Cerebellar nuclear complex (tissue), 1 donor: ENCODE results near the gene CARD8.
"Not testable (repeated sequence)": the region's sequence is repeated elsewhere in the genome, so short reads cannot be mapped to it uniquely, and the experiment has no call there.

Source experiments
- DNase-seq, 2 experiments: peaks; one replicate each; lab custom pipeline; 2025; lab: John Stamatoyannopoulos, UW

Gene CARD8, protein sequence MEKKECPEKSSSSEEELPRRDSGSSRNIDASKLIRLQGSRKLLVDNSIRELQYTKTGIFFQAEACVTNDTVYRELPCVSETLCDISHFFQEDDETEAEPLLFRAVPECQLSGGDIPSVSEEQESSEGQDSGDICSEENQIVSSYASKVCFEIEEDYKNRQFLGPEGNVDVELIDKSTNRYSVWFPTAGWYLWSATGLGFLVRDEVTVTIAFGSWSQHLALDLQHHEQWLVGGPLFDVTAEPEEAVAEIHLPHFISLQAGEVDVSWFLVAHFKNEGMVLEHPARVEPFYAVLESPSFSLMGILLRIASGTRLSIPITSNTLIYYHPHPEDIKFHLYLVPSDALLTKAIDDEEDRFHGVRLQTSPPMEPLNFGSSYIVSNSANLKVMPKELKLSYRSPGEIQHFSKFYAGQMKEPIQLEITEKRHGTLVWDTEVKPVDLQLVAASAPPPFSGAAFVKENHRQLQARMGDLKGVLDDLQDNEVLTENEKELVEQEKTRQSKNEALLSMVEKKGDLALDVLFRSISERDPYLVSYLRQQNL

DNA sequence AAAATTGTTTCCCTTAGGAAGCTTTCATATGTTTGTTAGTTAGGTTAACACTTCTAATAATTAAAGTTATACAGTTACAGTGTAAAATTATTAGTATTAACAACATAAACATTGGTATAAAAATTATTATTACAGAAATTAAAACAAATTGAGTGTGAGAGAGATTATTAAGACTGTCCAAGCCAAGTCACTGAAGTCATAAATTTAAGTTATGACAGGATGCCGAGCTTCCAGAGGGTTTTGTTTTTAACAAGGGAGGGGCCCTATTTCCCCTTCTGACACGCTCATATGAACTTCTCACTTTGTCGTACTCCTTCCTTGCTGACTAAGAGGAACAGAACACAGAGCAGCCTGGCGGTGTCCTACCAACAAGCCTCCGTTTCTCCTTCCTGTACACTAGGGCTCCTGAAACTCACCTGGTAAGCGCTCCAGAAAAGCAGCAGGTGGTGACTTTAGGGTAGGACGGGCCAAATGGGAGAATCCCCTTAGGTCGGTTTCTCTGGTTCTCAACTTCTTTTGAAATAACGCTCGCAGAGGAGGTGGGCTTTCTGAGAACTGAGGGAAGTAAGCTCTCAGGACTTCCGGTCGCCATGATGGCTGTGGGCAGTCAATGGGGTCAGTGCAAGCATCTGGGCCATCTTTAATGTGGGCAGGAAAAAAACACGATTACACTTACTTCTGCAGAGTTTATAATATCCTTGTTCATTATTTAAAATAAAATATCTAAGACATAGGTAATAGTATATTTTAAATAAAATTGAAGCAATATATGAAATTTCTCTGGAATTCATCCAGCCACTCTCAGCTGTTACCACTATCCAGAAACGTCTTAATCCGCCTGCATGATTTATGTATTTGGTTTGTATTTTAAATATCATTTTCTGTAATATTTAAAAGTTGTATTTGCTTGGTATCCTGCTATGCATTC is at the start of gene CARD8:
TSS of gene CARD8 (minus strand) at position 537 of the 928 bp plus-strand sequence. CDS start 14,892 bp downstream, outside the sequence.
- peak; percentile 21 to 61 for DNase-seq

DNA sequence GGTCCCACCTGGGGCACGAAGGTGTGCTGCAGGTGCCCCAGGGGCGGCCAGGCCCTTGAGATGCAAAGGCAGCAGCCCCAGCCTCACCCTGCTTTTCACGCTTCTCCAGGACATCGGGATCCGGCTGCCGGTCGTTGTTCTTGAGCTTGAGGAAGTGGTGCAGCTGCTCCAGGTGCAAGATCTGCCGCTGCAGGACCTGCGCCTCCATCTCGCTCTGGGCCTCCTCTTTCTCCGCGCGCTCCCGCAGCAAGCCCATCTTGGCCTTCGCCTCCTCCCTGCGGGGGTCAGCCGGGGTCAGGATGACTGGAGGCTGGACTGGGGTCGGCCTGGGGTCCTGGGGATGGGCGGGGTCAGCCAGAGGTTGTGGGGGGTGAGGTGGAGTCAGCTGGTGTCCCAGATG is 48.2 kb upstream of the CARD8 start:
- DNase-seq = no peak

DNA sequence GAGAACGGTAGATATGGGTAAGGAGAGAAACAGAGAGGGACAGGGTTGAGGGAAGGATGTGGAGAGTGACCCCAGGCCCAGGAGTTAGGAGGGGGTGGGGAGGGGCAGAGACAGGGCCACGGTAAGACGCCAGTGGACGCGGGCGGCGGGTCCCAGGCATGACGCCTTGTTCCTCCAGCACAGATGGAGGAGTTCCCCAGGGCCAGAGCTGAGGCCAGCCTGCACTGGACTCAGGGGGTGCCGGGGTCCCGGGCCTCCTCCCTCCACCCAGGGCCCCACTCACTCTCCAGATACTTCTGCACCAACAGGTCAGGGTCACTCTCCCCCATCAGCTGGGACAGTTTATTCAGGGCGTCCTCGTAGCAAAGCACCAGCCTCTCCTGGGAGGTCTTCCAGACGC is 47.7 kb upstream of the CARD8 start:
- no peak for DNase-seq

DNA sequence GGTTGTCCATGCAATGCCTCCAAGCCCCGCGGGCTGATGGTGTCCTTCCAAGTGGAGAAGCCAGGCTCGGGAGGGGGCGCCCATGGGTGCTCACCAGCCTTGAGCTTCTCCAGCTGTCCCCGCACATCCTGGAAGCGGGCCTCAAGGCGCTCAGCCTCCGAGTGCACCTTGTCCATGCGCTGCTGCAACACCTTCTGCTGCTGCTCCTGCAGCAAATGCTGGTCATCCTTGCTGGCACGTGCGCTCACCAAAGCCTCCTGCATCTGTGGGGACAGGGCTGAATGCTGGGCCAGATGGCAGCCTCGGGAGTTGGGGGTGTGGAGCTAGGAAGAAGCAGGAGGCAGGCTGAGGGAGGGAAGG is 46.9 kb upstream of the CARD8 start:
- no peak for DNase-seq

DNA sequence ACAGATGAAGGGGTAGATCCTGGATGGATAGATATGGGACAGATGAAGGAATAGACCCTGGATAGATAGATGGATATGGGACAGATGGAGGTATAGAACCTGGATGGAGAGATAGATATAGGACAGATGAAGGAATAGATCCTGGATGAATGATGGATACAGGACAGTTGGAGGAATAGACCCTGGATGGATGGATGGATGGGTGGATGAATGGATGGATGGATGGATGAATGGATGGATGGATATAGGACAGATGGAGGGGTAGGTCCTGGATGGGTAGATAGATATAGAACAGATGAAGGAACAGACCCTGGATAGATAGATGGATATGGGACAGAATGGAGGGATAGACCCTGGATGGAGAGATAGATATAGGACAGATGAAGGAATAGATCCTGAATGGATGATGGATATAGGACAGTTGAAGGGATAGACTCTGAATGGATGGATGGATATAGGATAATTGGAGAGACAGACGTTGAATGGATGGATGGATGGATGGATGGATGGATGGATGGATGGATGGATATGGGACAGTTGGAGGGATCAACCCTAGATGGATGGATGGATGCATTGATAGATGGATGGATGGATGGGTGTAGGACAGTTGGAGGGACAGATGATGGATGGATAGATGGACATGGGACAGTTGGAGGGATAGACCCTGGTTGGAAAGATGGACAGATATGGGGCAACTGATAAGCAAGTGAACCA is 46.3 kb upstream of the CARD8 start:
- no peak for DNase-seq

DNA sequence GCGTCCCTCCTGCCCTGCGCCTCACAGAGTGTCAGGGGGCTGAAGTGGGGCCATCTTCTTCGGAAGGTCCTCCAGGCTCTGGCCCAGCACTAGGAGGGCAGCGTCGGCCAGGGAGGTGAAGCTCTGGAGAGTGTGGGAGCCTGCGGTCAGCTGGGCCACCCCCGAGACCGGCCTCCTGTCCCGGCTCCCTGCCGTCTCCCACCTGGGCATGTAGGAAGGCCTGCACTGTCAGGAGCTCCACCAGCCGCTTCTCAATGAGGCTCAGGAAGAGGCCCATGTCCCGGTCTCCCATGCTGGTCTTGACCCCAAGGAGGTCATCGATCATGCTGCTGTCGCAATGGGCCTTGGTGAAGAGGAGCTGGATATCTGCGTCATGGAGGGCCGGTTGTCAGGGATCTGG is 42.3 kb upstream of the CARD8 start:
- DNase-seq = no peak

DNA sequence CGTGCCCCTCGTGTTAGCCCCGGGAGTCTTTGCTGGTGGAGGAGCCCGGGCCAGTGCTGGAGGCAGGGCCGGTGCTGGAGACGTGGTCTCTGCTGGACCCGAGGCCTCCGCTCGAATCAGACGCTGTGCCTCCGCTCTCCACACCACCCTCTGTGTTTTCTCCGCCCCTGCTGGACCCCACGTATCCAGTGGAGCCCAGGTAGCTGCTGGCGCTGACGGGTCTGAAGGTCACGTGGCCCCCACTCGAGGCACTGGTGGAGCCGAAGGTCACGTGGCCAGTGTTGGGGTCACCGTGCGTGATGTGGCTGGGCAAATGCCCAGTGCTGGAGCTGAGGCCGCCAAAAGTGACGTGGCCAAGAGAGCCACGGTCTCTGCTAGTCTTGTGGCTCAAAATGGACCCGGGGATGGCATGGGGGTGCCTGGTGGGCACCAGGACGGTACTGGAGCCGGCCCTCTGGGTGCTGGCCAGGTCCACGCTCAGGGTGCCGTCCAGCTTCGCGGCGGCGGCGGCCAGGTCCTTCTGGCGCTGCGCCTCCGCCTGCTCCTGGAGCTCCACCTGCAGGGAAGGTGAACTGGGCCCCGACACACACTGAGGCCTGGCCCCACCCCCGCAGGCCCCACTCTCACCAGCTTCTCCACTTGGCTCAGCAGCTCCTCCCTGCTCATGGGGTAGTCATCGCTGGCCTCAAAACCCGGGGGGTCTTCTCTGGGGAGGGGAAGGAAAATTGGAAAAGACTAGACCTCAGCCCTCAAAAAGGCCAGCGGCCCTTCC is 41.4 kb upstream of the CARD8 start:
- DNase-seq = no peak

DNA sequence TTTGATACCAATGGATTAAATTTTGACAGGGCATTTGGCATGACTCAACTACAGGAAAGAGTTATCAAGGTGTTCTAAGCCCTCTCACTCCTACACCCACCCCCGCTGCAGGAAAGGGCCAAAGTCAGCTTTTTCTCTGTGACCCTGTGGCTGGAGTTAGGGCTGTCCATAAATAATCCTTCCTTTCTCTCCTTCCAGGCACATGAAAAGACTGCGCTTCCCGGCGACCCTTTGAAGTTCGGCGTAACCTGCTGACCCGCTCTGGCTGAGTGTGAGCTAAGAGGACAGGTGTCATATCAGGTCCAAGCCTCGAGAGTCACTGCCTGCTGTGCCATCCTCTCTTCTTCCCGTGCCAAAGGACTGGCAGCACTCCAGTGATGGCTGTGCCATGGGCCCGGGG is 39.7 kb upstream of the CARD8 start:
- DNase-seq = no peak

DNA sequence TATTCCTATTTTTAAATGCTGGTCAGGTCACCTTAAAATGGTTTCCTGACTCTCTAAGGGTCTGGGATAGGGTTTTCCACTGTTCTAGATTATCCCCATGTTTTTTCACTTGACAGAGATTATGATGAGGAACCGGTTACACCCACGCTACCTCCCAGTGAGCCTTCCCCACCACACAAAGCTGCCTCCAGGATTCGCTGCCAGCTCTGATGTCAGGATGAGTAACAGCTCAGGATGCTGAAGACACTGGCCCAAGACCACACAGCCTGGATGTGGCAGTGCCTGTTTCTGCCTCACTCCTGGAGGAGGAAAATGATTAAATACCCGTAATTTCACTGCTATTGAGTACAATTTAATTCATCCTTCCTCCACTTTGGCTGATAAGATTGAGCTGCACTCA is 37.1 kb upstream of the CARD8 start:
- DNase-seq = no peak

DNA sequence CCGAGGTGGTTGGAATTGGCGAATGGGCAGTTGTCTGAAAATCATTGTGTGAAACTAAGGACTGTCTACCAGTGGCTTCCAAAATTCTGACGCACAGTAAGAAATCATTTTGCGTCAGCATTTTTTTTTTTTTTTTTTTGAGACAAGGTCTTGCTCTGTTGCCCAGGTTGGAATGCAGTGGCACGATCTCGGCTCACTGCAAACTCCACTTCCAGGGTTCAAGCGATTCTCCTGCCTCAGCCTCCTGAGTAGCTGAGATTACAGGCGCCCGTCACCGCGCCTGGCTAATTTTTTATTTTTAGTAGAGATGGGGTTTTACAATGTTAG is 35.7 kb upstream of the CARD8 start:
- DNase-seq = not testable (repeated sequence)

DNA sequence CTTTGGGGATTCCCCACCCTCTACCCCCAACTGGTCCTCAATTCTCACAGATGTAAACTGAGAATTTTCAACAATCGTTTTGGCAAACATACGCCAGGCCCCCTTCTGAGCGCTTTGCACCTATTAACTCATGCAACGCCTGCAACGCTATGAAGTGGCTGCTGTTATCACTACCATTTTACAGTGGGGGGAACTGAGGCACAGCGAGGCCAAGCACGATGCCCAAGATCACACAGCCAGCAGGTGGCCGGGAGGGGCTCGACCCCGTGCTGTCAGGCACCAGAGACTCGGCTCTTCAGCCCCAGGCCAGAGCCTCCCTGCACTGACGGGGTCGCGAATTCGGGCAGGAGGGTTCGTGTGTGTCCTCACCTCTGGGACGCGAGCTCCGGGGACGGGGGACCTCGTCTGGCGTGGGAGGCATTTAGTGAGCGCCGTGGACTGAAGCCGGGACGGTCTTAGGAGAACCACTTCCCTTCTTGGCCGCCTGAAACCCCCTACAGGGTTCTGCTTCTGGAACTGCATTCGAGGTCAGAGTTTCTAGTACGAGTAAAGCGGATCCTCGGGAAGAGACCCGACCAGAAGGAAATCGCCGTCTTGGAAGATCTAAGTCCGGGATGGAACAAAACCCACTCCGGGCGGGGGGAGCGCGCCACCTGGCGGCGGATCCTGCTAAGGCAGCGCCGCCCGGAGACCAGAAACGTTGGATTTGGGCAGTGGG is 35.2 kb upstream of the CARD8 start:
- no peak for DNase-seq

DNA sequence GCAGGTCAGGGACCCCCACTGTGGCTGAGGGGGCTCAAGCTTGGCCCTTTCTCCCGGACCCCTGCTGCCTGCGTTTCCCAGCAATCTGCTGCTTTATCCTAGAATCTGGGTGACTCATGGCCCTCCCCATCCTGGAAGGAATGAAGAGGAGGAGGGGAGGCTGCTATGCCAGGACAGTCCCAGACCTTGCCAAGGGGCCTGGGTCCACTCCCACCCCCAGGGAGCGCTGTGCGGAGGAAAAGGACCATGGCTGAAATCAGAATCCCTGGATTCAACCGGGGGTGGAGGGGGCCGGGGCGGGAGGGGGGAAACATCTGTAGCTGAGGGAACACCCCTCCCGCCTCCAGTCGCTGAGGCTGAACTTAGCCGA is 34.7 kb upstream of the CARD8 start:
- DNase-seq = no peak

DNA sequence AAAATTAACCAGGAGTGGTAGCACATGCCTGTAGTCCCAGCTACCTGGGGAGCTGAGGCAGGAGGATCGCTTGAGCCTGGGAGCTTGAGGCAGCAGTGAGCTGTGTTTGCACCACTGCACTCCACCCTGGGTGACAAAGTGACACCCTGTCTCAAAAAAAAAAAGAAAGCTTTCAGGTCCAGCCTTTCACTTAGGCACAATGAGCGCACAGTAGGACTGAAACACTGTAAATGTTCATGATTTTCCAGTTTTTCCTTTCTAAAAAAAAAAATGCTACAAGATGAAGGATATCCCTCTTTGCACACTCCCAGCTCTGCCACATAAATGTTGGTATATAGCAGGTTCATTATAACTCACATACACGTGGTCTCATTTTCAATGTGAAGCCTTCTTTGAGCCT is 32.0 kb upstream of the CARD8 start:
- no peak for DNase-seq

DNA sequence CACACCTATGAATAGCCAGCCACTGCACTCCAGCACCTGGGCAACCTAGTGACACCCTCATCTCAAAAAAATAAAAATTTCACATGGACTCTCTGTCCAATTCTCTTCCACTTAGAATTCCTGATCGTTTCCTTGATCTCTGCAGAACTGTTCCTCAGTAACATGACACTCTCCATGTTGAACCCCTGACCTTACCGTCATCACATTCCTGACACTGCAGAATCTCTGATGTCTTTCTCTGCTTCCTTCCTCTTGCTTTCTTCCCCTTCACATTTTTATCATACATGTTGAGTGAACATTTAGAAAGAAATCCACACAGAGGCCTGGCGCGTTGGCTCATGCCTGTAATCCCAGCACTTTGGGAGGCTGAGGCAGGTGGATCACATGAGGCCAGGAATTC is 29.2 kb upstream of the CARD8 start:
- DNase-seq = no peak

DNA sequence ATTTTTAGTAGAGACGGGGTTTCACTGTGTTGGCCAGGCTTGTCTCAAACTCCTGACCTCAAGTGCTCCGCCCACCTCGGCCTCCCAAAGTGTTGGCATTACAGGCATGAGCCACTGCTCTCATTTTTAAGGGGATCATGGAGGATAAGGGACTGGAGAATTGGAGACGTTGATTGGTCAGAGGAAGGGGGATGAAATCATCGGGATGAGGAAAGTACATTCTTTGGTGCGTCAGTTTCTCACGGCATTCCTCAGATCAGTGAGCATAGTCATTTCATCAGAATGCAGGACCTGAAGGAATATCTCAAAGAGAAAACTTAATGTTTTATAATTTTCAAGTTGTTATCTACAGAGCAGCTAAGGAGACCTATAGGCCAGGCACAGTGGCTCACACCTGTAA is 28.2 kb upstream of the CARD8 start:
- DNase-seq = no peak

DNA sequence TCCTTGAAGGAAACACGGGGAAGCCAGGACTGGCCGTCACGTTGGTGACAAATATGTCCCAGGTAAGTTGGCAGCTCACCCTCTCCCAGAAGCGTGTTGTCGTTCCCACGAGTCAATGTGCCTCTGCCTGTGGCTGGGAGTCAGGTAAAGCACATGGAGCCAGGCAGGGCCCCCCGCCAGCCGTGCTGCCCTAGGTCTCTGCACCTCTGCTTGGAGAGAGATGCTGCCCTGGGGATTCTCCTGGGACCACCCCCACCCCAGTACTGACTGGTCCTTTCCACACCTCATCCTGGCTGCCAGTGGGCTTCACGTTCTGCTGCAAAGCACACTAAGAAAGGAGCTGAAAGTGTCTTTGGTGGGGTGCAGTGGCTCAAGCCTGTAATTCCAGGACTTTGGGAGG is 24.0 kb upstream of the CARD8 start:
- DNase-seq = no peak

DNA sequence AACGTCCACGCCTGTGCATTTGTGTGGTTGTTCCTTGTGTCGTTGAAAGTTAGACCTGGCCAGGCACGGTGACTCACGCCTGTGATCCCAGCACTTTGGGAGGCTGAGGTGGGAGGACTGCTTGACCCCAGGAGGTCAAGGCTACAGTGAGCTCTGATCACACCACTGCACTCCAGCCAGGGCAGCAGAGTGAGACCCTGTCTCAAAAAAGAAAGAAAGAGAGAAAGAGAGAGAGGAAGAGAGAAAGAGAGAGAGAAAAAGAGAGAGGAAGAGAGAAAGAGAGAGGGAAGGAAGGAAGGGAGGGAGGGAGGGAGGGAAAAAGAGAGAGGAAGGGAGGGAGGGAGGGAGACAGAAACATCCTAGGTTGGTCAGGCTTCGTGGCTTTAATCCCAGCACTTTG is 19.2 kb upstream of the CARD8 start:
- no peak for DNase-seq

DNA sequence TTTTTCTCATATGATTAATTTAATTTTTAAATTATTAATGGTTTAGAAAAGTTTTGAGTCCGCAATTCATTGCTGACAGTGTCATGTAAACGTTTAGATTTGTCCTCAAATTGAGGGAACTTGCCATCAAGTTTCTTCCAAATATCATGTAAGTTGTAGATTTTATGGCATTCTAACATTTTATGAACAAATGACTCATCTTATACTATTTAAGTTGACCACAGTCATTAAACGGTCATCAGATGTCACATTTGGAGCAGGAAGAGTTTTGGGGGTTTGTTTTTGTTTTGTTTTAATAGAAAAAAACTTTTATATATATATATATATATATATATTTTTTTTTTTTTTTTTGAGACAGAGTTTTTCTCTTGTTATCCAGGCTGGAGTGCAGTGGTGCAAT is 18.5 kb upstream of the CARD8 start:
- DNase-seq = no peak

DNA sequence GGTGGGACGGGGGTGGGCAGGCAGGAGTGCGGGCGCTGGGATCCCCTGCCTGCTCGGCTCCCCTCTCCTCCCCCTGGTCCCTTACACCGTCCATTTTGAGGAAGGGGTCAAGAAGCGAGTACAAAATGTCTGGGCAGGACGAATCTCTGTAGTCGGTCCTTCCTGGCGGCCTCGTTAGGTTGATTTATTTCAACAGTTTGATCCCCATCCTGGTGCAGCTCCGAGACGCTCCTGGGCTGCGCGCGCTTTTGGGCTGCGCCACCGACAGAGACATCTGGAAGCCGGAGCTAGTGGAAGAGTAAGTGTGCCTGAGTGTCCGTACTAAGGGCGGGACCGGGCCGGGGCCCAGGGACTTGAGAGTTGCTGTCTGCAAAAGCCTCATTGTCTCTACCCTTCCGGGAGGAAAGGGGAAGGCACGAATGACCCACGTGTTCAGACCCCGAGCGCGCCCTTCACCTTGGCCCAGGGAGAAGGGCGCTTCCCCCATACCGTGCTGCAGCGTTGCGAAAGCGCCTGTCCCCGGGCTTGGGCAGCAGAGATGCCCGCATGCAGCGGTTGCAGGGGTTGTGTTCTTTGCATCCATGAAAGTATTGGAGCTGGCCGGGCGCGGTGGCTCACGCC is 15.9 kb upstream of the CARD8 start:
- no peak for DNase-seq

DNA sequence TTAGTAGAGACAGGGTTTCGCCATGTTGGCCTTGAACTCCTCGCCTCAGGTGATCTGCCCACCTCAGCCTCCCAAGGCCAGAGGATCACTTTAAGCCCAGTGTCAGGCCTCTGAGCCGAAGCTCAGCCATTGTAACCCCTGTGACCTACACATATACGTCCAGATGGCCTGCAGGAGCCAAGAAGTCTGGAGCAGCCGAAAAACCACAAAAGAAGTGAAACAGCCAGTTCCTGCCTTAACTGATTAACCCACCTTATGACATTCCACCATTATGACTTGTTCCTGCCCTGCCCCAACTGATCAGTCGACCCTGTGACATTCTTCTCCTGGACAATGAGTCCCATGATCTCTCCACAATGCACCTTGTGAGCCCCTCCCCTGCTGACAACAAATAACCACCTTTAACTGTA is 13.9 kb upstream of the CARD8 start:
- DNase-seq = not testable (repeated sequence)

DNA sequence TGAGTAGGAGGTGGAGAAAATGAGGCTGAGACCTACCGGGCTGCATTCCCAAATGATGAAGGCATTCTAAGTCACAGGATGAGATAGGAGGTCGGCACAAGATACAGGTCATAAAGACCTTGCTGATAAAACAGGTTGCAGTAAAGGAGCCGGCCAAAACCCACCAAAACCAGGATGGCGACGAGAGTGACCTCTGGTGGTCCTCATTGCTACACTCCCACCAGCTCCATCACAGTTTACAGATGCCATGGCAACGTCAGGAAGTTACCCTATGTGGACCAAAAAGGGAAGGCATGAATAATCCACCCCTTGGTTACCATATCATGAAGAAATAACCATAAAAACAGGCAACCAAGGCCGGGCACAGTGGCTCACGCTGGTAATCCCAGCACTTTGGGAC is 9.6 kb upstream of the CARD8 start:
- DNase-seq = not testable (repeated sequence)
